K562 (cell line): Measurements from ENCODE around the gene PPP1R15B.

Experiments used
- KDM1A ChIP-seq, 2 experiments: fragments of 450-650 bp; IDR thresholded peaks; 2 replicates each; pipeline ENCODE4 v1.6.1; 2016; ENCODE audit warnings: mild to moderate bottlenecking in 2 of 2
- POLR2AphosphoS5 ChIP-seq: IDR thresholded peaks from 2 replicates; pipeline ENCODE4 v1.6.1; 2011; ENCODE audit warnings: mild to moderate bottlenecking, low read depth, low read length, moderate library complexity; ENCODE audit not compliant: control insufficient read depth, insufficient read depth
- TF ChIP-seq, protein P1 (sequence below): fragments of 250-450 bp; sonication (Bioruptor Pico); IDR thresholded peaks from 2 replicates; pipeline ENCODE4 v1.5.0; 2021; ENCODE audit warnings: mild to moderate bottlenecking, moderate library complexity

DNA sequence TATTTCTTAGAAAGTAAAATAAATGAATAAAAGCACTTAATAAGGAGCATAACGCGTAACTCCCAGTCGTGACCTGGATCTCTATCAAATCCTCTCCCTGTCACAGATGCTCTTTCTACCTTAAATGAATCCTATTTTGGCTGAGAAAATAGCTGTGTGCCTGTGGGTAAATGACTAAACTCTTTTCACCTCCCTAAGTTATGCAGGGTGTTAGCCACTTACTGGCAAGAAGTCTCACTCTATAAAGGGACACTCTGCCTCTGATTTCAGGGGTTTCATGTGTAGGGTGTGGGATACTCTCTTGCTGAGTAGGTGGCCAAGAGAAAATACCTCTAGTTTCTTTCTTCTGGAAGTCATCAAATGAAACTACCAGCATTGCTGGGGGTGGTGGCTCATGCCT is 24.3 kb upstream of the PPP1R15B start:
- TF ChIP-seq POLR2AphosphoS5 = no peak
- TF ChIP-seq KDM1A (IDR thresholded peaks at IDR 0.05) = no peak
- TF ChIP-seq, protein P1, sequence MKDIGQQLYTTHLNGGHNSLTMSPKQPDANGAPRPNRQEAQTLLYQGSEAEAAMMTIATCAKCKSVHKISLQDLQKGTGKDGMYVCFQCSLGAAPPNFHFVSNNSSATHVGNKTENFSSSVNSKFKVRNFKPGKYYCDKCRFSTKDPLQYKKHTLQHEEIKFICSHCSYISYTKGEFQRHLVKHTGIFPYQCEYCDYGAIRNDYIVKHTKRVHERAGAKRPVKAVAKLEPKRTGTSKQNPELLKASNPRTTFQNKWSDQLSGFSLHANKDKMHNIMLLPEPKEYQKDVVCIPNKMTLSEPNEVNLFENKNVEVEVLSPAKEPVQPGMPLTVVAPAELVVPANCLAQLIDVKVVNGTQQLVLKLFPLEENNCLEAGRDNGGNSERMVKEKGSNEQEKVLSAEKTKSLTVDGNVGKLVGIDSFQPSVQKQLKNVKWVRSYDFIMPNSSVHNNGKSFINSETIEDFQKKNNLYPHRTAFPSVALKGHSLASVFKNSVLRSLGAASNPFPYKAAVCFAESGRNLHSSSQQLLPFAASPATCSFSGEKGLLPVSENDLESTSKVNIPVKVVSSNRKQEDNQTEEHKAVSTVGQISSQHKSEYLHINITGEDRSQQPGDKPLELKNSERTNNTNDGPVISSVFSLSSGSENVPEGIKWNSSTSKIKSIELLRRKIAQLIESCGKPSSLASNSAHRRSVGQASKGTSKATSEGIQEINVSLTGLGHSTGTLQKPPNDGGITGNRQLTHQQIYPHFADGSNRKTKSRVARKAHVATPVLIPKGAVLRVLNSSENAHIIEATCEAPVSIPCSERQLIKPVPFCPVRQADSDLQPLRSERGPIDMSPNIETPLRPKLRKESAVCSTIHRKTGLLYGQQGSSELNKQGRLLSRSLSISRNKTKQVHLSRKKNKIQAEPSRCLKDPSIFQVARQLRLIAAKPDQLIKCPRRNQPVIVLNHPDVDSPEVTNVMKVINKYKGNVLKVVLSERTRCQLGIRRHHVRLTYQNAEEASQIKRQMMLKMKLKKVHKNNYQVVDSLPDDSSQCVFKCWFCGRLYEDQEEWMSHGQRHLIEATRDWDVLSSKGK (CRISPR knock-in tag) = no peak
